HL-60/S4 treated with phorbol 12-myristate 13-acetate at 8.2 ng/mL for 4 days and 3 days (cell line): ENCODE results near the gene CFAP46.
"Not testable (repeated sequence)": the region's sequence is repeated elsewhere in the genome, so short reads cannot be mapped to it uniquely, and the experiment has no call there.

Experiments used
- in situ Hi-C: fragments of 300-500 bp; cut with MboI; formaldehyde crosslinking; loops from 2 replicates; pipeline ENCODE4 v1.15.0; 2022; ENCODE audit warnings: low sequenced_read_pairs

The CFAP46 gene

GRCh38 chr10:132929480-132929879, 12.9 kb downstream of the CFAP46 start:
- in situ Hi-C loops = no loop called here

GRCh38 chr10:132928261-132928660, 14.1 kb downstream of the CFAP46 start:
- in situ Hi-C loops = no loop called here

- in situ Hi-C loops = no loop called here
Measured at GRCh38 chr10:132927824-132928223, 14.5 kb downstream of the CFAP46 start.

- in situ Hi-C loops = no loop called here
Measured at GRCh38 chr10:132926777-132927650, 15.4 kb downstream of the CFAP46 start.

- in situ Hi-C loops = no loop called here
Measured at GRCh38 chr10:132926070-132926469, 16.3 kb downstream of the CFAP46 start.

GRCh38 chr10:132925614-132926013, 16.8 kb downstream of the CFAP46 start:
- in situ Hi-C loops = no loop called here

GRCh38 chr10:132925071-132925561, 17.3 kb downstream of the CFAP46 start:
- in situ Hi-C loops = no loop called here

- in situ Hi-C loops = no loop called here
Measured at GRCh38 chr10:132924046-132924952, 18.1 kb downstream of the CFAP46 start.

GRCh38 chr10:132923384-132923783, 19.0 kb downstream of the CFAP46 start:
- in situ Hi-C loops = not testable (repeated sequence)

GRCh38 chr10:132922872-132923271, 19.5 kb downstream of the CFAP46 start:
- in situ Hi-C loops = no loop called here

GRCh38 chr10:132921818-132922807, 20.3 kb downstream of the CFAP46 start:
- in situ Hi-C loops = no loop called here

- in situ Hi-C loops = no loop called here
Measured at GRCh38 chr10:132921086-132921485, 21.3 kb downstream of the CFAP46 start.

GRCh38 chr10:132920101-132920925, 22.1 kb downstream of the CFAP46 start:
- in situ Hi-C loops = no loop called here

- in situ Hi-C loops = no loop called here
Measured at GRCh38 chr10:132919374-132920100, 22.8 kb downstream of the CFAP46 start.

GRCh38 chr10:132918617-132919373, 23.6 kb downstream of the CFAP46 start:
- in situ Hi-C loops = no loop called here

GRCh38 chr10:132918264-132918616, 24.1 kb downstream of the CFAP46 start:
- in situ Hi-C loops = no loop called here

GRCh38 chr10:132916956-132917666, 25.3 kb downstream of the CFAP46 start:
- in situ Hi-C loops = no loop called here
